GM13976 (cell line): ENCODE results near the gene FA2H.
"Not testable (repeated sequence)": the region's sequence is repeated elsewhere in the genome, so short reads cannot be mapped to it uniquely, and the experiment has no call there.

Experiments used
- DNase-seq: peaks from one replicate; pipeline ENCODE4 v3.0.0; 2012; ENCODE audit warnings: low spot score
- CTCF ChIP-seq: IDR thresholded peaks from 2 replicates; pipeline ENCODE4 v1.5.1; 2012; ENCODE audit warnings: borderline replicate concordance, mild to moderate bottlenecking; ENCODE audit not compliant: insufficient read depth; ENCODE audit errors: extremely low read depth, missing control alignments, control extremely low read depth
- in situ Hi-C: fragments of 300-500 bp; cut with MboI; formaldehyde crosslinking; loops from one replicate; pipeline ENCODE4 v1.12.0; 2022; ENCODE audit warnings: low sequenced_read_pairs, mixed read lengths, inconsistent platforms; ENCODE audit not compliant: unreplicated experiment

FA2H gene

GRCh38 chr16:74729783-74730683 is 44.6 kb downstream of the FA2H start:
- DNase-seq: no peak
- in situ Hi-C loops: no loop called here
- TF ChIP-seq CTCF: no peak

DNA sequence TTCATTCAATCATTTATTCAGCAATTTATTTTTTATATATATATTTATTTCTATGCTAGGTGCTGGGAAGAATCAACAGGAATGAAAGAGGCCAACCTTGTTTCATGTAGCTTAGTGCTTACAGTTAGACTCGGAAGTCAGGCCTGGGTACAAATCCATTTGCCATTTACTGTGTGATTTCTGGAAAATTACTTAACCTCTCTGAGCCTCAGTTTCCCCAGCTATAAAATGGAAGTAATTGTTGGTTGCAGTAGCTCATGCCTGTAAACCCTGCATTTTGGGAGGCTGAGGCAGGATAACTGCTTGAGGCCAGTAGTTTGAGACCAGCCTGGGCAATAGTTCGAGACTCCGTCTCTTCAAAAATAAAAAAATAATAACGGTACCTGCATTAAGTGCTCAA is 46.7 kb downstream of the FA2H start:
- no peak for TF ChIP-seq CTCF
- no peak for DNase-seq
- in situ Hi-C loops: no loop called here

DNA sequence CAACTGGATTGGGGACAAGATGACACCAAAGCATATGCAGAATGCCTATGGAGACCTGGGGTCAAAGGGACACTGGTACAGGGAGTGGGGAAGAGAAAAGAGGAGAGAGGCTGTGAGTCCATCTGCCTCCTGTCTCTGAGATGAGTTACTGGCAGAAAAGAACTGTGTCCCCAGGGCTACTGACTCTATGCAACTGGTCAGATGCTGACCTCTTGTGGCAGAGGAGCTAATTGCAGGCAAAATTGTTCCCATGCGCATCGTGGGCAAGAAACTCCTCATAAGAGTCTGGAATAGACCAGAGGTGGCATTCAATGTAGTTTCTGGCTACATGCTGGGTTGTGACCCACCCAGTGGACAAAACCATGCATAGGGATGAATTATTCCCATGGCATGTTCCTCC is 47.9 kb downstream of the FA2H start:
- DNase-seq: no peak
- no peak for TF ChIP-seq CTCF
- in situ Hi-C loops: no loop called here

GRCh38 chr16:74725651-74726455 is 48.8 kb downstream of the FA2H start:
- no peak for TF ChIP-seq CTCF

GRCh38 chr16:74724820-74725549 is 49.6 kb downstream of the FA2H start:
- in situ Hi-C loops: loop anchor here (25.0 kb wide), 2 partner anchors 137 to 387 kb away; partner anchors contain the start of gene LDHD
- TF ChIP-seq CTCF: no peak
- no peak for DNase-seq

More at GRCh38 chr16:74725651-74726455, 48.8 kb downstream of the FA2H start:
- in situ Hi-C loops: no loop called here
- no peak for DNase-seq

DNA sequence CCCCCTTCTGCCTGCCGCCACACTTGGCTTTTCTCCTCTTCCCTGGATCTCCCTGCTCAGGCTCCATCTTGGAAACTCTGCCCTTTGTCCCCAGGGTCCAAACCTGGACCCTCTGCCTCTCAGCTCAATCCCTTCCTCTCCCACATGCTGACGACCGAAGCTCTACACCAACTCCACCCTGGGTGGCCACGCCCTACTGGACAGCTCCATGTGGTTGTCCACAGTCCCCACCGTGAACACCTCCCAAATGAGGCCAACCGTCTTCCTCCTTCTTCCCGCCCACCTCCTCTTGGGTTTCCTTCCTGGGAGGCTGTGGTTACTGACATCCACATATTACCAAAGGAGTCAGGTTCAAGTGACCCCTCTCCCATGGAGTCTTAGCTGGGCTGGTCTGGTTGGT is 51.4 kb downstream of the FA2H start:
- no peak for DNase-seq
- in situ Hi-C loops: loop anchor here (25.0 kb wide), 2 partner anchors 139 to 389 kb away; partner anchors contain the start of gene LDHD
- TF ChIP-seq CTCF: no peak

- not testable (repeated sequence) for DNase-seq
- in situ Hi-C loops: loop anchor here (25.0 kb wide), 2 partner anchors 140 to 390 kb away; partner anchors contain the start of gene LDHD
Observed at GRCh38 chr16:74722156-74722555, 52.5 kb downstream of the FA2H start.
